Daoy (cell line): ENCODE results near the gene UTS2R. TPM values are rescaled to one million over a fixed set of nuclear protein-coding genes. Genes with fewer than 3 reads are reported as not detected.

Experiments used
- DNase-seq: peaks from one replicate; pipeline ENCODE4 v3.0.0-alpha.2; 2015; ENCODE audit warnings: low read depth
- total RNA-seq: library from RNA; depleted of rRNA; stranded (reverse); fragments of >200 nt; shearing (Covaris generic); gene quantifications from 2 replicates; pipeline ENCODE4 v1.2.3, GENCODE V29; 2014

UTS2R gene
- total RNA-seq, 1 experiment from 2014 or later: not detected

GRCh38 chr17:82389379-82389778 lies 17.8 kb downstream of the UTS2R start:
- DNase-seq: no peak

DNA sequence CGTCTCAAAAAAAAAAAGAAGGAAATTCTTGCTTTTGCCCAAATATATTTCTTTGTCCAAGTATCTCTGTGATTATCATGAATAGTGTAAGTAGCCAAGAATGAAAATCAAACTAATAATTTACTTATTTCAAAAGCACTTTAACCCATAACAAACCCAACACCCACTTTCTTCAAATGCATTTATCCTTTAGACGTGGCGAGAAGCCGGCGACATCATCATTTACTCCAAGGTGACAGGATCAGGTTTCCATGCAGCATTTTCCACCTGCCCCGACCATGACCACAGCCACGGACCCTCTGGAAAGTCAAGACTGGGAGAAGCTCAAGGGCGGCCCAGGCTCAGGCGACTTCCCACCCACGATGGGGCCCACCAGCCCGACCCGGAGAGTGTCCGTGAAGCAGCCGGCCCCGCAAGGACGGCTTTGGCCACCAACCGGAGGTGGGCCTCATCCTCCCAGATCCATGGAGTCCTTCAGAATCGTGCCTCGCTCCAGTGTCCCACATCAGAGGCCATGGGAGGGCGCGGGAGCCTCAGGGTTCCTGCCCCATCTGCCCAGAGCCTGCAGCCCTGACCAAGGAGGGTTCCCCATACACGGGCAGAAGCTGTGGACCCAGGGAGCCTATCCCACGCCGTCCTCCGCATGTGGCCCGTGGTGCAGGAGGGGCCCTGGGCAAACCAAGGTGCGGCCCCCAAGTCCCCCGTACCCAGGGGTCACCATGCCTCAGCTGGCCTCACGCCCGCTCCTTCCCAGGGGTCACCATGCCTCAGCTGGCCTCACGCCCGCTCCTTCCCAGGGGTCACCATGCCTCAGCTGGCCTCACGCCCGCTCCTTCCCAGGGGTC lies 18.7 kb downstream of the UTS2R start:
- no peak for DNase-seq

- DNase-seq: no peak
Measured at GRCh38 chr17:82390860-82391435, 19.4 kb downstream of the UTS2R start.

- no peak for DNase-seq
Measured at GRCh38 chr17:82391496-82392066, 20.0 kb downstream of the UTS2R start.

GRCh38 chr17:82392209-82392920 lies 20.8 kb downstream of the UTS2R start:
- DNase-seq: no peak

- no peak for DNase-seq
Measured at GRCh38 chr17:82392941-82393340, 21.4 kb downstream of the UTS2R start.

DNA sequence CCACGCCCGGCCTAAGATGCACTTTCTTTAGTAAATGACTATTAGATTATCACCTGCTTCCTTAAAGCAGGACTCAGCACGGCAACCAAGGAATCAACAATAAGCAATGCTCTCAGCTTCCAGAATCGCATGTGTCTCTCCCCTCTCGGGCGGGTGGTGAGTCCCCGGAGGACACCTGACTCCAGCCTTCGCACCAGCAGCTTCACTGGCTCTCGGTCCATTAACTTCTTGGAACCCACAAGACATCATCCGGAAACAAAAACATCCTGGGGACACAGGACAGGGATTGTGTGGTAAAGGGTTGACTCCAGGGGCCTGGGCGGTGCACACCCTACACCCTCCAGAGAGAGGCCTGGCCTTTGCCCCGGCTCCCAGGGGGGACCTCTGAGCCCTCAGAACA lies 22.7 kb downstream of the UTS2R start:
- DNase-seq: no peak

DNA sequence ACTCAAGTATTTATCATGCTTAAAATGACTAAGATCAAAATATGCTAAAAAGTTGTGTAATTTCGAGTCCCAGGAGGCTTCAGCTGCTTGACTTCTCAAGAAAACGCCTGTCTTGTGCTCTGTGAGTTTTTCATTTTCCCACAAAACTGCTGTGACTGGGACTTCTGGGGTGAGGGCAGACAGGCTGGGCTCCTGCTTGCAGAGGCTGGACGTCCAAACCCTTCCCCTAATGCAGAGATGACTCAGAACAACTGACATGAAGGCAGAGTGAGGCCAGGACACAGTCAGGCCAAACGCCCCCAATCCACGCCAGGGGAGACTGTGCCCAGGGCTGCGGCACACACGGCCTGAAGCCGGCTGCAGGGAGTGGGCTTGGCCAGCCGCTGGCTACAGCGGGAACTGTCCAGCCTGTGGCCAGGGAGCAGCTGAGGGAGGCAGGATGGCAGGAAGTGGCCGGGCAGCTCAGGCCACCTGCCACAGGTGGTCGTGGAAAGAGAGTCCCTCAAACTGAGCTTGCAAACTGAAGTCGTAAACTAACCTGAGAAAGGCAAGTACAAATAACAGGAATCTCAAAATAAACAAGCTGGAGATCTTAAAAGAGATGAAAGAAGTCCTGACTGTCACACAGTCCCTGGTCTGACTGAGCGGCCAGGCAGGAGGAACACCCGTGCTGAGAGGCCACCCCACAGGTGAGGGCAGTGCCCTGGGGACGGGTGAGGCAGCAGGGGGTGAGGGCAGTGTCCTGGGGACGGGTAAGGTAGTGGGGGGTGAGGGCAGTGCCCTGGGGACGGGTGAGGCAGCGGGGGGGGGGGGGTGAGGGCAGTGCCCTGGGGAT lies 25.3 kb downstream of the UTS2R start:
- no peak for DNase-seq

GRCh38 chr17:82397449-82398335 lies 26.1 kb downstream of the UTS2R start:
- no peak for DNase-seq

DNA sequence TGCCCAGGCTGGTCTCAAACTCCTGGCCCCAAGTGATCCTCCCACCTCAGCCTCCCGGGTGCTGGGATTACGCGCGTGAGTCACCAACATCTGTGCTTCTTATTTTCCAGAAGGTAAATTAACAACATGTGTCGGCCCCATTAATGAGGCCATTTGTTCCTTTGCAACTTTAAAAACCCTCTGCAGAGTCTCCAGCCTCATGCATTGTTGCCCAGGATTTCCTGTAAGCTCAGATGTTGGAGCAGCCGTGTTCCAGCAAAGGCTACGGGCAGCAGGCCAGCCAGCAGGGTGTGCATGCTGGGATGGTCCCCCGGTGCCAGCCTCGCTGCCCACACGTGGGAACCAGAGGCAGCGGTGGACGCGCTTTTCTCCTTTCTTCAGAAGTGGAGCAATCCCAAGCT lies 27.5 kb downstream of the UTS2R start:
- peak; percentile 47 for DNase-seq

DNA sequence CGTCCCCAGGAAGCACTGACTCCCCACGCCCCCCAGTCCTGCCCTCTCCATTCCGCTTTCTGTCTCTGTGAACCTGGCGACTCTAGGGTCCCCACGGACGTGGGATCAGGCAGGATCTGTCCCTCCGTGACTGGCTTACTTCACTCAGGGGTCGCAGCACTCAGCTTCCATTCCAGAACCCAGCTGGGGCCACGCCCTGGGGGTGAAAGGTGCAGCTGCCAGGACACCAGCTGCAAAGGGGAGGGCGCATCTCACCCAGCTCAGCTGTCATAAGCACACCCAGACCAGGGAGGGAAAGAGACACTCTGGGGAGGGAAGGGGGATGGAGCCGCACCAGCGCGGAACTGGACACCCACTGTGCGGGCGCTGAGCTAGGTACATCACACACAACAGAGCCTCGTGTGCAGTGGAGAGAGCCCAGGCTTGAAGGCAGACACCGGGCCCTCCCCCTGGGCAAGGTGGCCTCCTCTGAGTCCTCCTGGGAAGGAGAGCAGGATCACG lies 28.1 kb downstream of the UTS2R start:
- no peak for DNase-seq

DNA sequence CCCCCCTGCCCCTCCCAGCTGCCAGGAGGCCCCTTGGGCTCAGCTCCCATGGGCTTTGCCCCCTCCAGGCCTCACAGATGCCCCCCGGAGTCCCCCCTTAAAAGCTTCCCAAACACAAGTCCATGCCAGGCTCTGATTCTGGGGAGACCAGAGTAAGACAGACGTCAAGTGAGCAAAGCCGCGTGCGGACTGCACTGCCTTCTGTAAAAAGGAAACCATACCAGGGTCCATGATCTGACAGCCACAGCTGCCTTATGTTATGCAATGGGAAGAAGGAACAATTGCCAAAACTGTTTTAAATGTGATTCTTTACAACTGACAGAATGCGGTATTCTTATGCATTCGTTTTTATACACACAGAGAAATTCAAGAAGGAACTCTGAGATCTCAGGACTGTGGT lies 28.6 kb downstream of the UTS2R start:
- no peak for DNase-seq

GRCh38 chr17:82400830-82401229 lies 29.3 kb downstream of the UTS2R start:
- DNase-seq: no peak

DNA sequence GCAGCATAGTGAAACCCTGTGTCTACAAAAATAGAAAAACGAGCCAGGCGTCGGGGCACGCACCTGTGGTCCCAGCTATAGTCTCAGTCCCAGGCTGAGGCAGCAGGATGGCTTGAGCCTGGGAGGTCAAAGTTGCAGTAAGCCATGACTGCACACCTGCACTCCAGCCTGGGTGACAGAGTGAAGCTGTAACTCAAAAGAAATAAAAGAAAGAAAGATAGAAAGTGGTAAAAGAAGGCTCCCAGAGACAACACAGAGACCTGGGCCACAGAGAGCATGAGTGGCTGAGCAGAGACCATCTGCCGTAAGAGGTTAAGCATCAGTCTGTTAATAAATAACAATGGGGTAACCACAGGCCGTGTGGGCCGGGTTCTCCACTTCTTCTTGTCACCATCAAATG lies 31.3 kb downstream of the UTS2R start:
- DNase-seq: no peak

DNA sequence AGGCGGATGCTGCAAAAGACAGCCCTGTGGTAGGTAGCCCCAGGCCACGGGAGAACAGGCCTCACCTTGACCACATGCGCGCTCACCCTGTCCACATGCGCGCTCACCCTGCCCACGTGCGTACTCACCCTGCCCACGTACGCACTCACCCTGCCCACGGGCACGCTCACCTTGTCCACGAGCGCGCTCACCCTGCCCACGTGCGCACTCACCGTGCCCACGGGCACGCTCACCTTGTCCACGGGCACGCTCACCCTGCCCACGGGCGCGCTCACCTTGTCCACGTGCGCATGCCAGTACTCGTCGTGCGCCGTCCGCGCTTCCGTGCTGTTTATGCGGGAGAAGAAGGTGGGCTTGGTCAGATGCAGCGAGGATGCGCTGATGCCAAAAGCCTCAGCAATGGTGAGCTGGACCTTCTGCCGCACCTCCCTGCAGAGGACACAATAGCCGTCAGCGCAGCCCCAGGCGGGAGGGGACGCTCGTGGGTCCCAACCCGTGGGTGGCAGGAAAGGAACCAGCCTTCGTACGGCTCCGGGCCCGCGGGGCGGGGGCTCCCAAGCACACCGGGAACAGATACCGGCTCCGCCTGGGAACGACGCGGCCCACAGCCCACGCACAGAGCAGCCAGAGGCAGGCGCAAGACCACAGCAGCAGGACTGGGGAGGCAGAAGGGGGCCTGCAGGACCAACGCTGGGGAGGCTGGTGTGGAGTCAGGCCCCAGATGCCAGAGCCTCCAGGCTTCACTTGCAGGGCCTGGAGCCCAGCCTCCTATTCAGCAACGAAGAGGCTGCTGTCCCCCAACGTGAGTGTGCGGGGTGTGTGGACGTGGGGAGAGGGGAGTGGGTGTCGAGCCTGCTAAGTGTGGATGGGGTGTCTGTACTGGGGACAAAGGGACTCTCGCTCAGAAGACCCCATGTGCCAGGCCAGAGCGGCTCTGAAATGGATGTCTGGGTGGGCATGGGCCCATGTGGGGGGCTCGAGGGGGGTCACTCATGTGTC lies 32.4 kb downstream of the UTS2R start:
- no peak for DNase-seq

GRCh38 chr17:82405051-82405450 lies 33.5 kb downstream of the UTS2R start:
- DNase-seq: no peak

GRCh38 chr17:82406131-82406671 lies 34.6 kb downstream of the UTS2R start:
- no peak for DNase-seq

GRCh38 chr17:82407255-82407654 lies 35.7 kb downstream of the UTS2R start:
- peak; percentile 89 for DNase-seq
